SJCRH30 (cell line): ENCODE results near the gene NPTX2. TPM values are rescaled to one million over a fixed set of nuclear protein-coding genes. Genes with fewer than 3 reads are reported as not detected.

Experiments
- total RNA-seq: library from RNA; depleted of rRNA; stranded (reverse); fragments of >200 nt; shearing (Covaris generic); gene quantifications from 2 replicates; pipeline ENCODE4 v1.2.3, GENCODE V29; 2014; rRNA removed

Gene NPTX2
- total RNA-seq, 1 experiment from 2014 or later = not detected

Other genes starting within 250 kb of the NPTX2 start
- gene BAIAP2L1, start 216.2 kb upstream of the NPTX2 start, total RNA-seq = 20.8 and 21.7 TPM in 2 replicates